GM12865 (cell line): ENCODE measurements around the gene BTBD9.

Experiments
- DNase-seq: peaks from one replicate; pipeline ENCODE4 v3.0.0; 2010; ENCODE audit warnings: low read depth
- H3K4me3 ChIP-seq: 2 replicates; pipeline ENCODE4 v1.5.1; 2011; ENCODE audit warnings: mild to moderate bottlenecking, low read depth, low read length, control low read depth
- CTCF ChIP-seq: IDR thresholded peaks from 2 replicates; pipeline ENCODE4 v1.5.1; 2011; ENCODE audit warnings: low read length, control low read depth, low read depth, inconsistent platforms; ENCODE audit not compliant: insufficient read depth; ENCODE audit errors: missing control alignments

Gene BTBD9

GRCh38 chr6:38269461-38270172 is 370.1 kb downstream of the BTBD9 start:
- DNase-seq, result no peak
- H3K4me3 ChIP-seq, result no peak overlapping the region
- no peak for TF ChIP-seq CTCF

GRCh38 chr6:38268342-38268741 is 371.4 kb downstream of the BTBD9 start:
- no peak for TF ChIP-seq CTCF
- H3K4me3 ChIP-seq, result no peak overlapping the region
- DNase-seq, result no peak

GRCh38 chr6:38266921-38267354 is 372.8 kb downstream of the BTBD9 start:
- no peak for TF ChIP-seq CTCF
- DNase-seq, result no peak
- H3K4me3 ChIP-seq, result no peak overlapping the region

GRCh38 chr6:38264605-38265004 is 375.1 kb downstream of the BTBD9 start:
- no peak for DNase-seq
- H3K4me3 ChIP-seq, result no peak overlapping the region
- TF ChIP-seq CTCF, result no peak

GRCh38 chr6:38262609-38263008 is 377.1 kb downstream of the BTBD9 start:
- no peak for TF ChIP-seq CTCF
- no peak for DNase-seq
- H3K4me3 ChIP-seq, result no peak overlapping the region

- TF ChIP-seq CTCF, result no peak
- DNase-seq, result no peak
- H3K4me3 ChIP-seq, result no peak overlapping the region
Measured at GRCh38 chr6:38262026-38262425, 377.7 kb downstream of the BTBD9 start.

GRCh38 chr6:38261626-38262025 is 378.1 kb downstream of the BTBD9 start:
- no peak for TF ChIP-seq CTCF
- no peak for DNase-seq
- H3K4me3 ChIP-seq, result no peak overlapping the region
